Body of pancreas (tissue), 4 donors: ENCODE data around the gene CCDC89. TPM values are rescaled to one million over a fixed set of nuclear protein-coding genes. Genes with fewer than 3 reads are reported as not detected.

Experiments
- ATAC-seq: fragments of 150-250 bp; one replicate; pipeline ENCODE4 v1.9.1; 2016
- DNase-seq, 4 donors: peaks; one replicate each; pipeline ENCODE4 v3.0.0-alpha.2; 2019
- H3K27ac ChIP-seq, 4 donors: fragments of 200-600 bp; sonication (generic); 1 replicate in 3 of 4; 2 replicates in 1 of 4; pipeline versions ENCODE4 v1.5.1 to v1.6.1; 2016 to 2019; ENCODE audit warnings: mild to moderate bottlenecking in 1 of 4, mixed read lengths in 1 of 4, moderate library complexity in 1 of 4
- H3K27me3 ChIP-seq, 2 donors: fragments of 200-600 bp; sonication (generic); one replicate each; pipeline ENCODE4 v1.6.0; 2016; ENCODE audit warnings: mild to moderate bottlenecking in 1 of 2
- H3K36me3 ChIP-seq, 2 donors: fragments of 200-600 bp; sonication (generic); replicated peaks in 1 of 2; 2 replicates each; pipeline ENCODE4 v1.5.1; 2016; ENCODE audit warnings: low read depth in 2 of 2; ENCODE audit not compliant: insufficient read depth in 1 of 2
- H3K4me1 ChIP-seq: fragments of 200-600 bp; sonication (generic); one replicate; pipeline ENCODE4 v1.6.0; 2016
- H3K4me3 ChIP-seq, 2 donors: fragments of 200-600 bp; sonication (generic); 1 replicate in 1 of 2; 2 replicates in 1 of 2; pipeline ENCODE4 v1.5.1; 2016 to 2019
- H3K9me3 ChIP-seq, 3 donors: fragments of 200-600 bp; sonication (generic); 1 replicate in 2 of 3; 2 replicates in 1 of 3; pipeline ENCODE4 v1.5.1; 2016
- POLR2A ChIP-seq, 3 donors: fragments of 450-650 bp; IDR thresholded peaks; one replicate each; pipeline ENCODE4 v1.6.1; 2016; ENCODE audit warnings: antibody characterized with exemption in 3 of 3, mild to moderate bottlenecking in 2 of 3
- WGBS, 2 donors: methylation state at CpG; one replicate each; pipeline ENCODE4 v1.1.5; 2017; 5-methylcytosine and 5-hydroxymethylcytosine counted together
- intact Hi-C: fragments of 100-400 bp; cut with DNase I; formaldehyde crosslinking; loops from one replicate; pipeline ENCODE4 v1.15.1; 2023
- total RNA-seq, 2 donors: library from RNA; depleted of rRNA; stranded (reverse); fragments of >200 nt; gene quantifications; one replicate each; pipeline ENCODE4 v1.1.0, GENCODE V29; 2016
- TF ChIP-seq, protein P1 (sequence below), 7 experiments: fragments of 450-650 bp in 4 of 7; fragments of 200-600 bp in 3 of 7; sonication (generic) in 3 of 7; IDR thresholded peaks; one replicate each; pipeline ENCODE4 v1.5.1; 2016 to 2019; ENCODE audit warnings: antibody characterized with exemption in 7 of 7

CCDC89 gene
- total RNA-seq, 2 donors from 2014 or later, result not detected

- no peaks in the 10 kb centered on the region for H3K27me3 ChIP-seq
- H3K4me3 ChIP-seq, result peak overlapping the region; percentile 28 to 34
- peak in 2 of 3 donors; percentile 31 to 35 for TF ChIP-seq POLR2A (IDR thresholded peaks at IDR 0.05)
- TF ChIP-seq, protein P1, sequence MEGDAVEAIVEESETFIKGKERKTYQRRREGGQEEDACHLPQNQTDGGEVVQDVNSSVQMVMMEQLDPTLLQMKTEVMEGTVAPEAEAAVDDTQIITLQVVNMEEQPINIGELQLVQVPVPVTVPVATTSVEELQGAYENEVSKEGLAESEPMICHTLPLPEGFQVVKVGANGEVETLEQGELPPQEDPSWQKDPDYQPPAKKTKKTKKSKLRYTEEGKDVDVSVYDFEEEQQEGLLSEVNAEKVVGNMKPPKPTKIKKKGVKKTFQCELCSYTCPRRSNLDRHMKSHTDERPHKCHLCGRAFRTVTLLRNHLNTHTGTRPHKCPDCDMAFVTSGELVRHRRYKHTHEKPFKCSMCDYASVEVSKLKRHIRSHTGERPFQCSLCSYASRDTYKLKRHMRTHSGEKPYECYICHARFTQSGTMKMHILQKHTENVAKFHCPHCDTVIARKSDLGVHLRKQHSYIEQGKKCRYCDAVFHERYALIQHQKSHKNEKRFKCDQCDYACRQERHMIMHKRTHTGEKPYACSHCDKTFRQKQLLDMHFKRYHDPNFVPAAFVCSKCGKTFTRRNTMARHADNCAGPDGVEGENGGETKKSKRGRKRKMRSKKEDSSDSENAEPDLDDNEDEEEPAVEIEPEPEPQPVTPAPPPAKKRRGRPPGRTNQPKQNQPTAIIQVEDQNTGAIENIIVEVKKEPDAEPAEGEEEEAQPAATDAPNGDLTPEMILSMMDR (IDR thresholded peaks at IDR 0.05), result no peak
- WGBS, 2 donors, result 11% methylated on average over 42 to 43 of the region's 43 CpGs
- H3K4me1 ChIP-seq, result peaks cover 6% of the 10 kb centered on the region
- ATAC-seq (peak; percentile 78), DNase-seq (peak; percentile 67 to 80 (median 70))
- intact Hi-C loops, result no loop called here
- H3K9me3 ChIP-seq, result no peaks in the 10 kb centered on the region
- no peak overlapping the region for H3K27ac ChIP-seq
- no peaks in the 10 kb centered on the region for H3K36me3 ChIP-seq
Measured at GRCh38 chr11:85682330-85683305, 3.4 kb downstream of the CCDC89 start.

GRCh38 chr11:85680897-85681296, 5.1 kb downstream of the CCDC89 start:
- Histone ChIP-seq H3K36me3 (no peaks in the 10 kb centered on the region), H3K27ac (no peak overlapping the region), H3K9me3 (no peaks in the 10 kb centered on the region), H3K4me1 (no peaks in the 10 kb centered on the region), H3K4me3 (no peak overlapping the region), H3K27me3 (no peaks in the 10 kb centered on the region)
- no peak for TF ChIP-seq POLR2A (IDR thresholded peaks at IDR 0.05)
- TF ChIP-seq, protein P1 (IDR thresholded peaks at IDR 0.05), result no peak
- WGBS, 2 donors, result 67 to 75% methylated on average over 1 of the region's 1 CpG
- intact Hi-C loops, result no loop called here
- DNase-seq (no peak), ATAC-seq (no peak)

GRCh38 chr11:85679576-85679975, 6.4 kb downstream of the CCDC89 start:
- no peak for DNase-seq
- no peak for ATAC-seq
- 32 to 58% methylated on average over 4 of the region's 4 CpGs for WGBS, 2 donors
- no peak overlapping the region for H3K27ac ChIP-seq
- no peaks in the 10 kb centered on the region for H3K27me3 ChIP-seq
- H3K4me1 ChIP-seq, result no peaks in the 10 kb centered on the region
- H3K36me3 ChIP-seq, result no peaks in the 10 kb centered on the region
- no peaks in the 10 kb centered on the region for H3K9me3 ChIP-seq
- intact Hi-C loops, result no loop called here
- TF ChIP-seq POLR2A (IDR thresholded peaks at IDR 0.05), result no peak
- TF ChIP-seq, protein P1 (IDR thresholded peaks at IDR 0.05), result no peak
- no peak overlapping the region for H3K4me3 ChIP-seq

GRCh38 chr11:85673393-85673792, 12.6 kb downstream of the CCDC89 start:
- no peak overlapping the region for H3K27ac ChIP-seq
- H3K4me1 ChIP-seq, result no peaks in the 10 kb centered on the region
- TF ChIP-seq, protein P1 (IDR thresholded peaks at IDR 0.05), result no peak
- no peak for TF ChIP-seq POLR2A (IDR thresholded peaks at IDR 0.05)
- no peaks in the 10 kb centered on the region for H3K27me3 ChIP-seq
- H3K4me3 ChIP-seq, result no peak overlapping the region
- DNase-seq (no peak), ATAC-seq (no peak)
- WGBS, 2 donors, result 86 to 97% methylated on average over 3 of the region's 3 CpGs
- intact Hi-C loops, result no loop called here
- no peaks in the 10 kb centered on the region for H3K36me3 ChIP-seq
- H3K9me3 ChIP-seq, result no peaks in the 10 kb centered on the region
